ENCODE data around the gene C17orf75.
"Not testable (repeated sequence)": the region's sequence is repeated elsewhere in the genome, so short reads cannot be mapped to it uniquely, and the experiment has no call there.

C17orf75 gene

GRCh38 chr17:32356378-32356743 is 14.4 kb upstream of the C17orf75 start:
- DNase-seq (ENCODE audit: low spot score), result no peak
- in situ Hi-C loops (cut with MboI; ENCODE audit: low pct_unique_long_range_greater_than_20kb, low sequenced_read_pairs, unreplicated experiment), result no loop called here
- no peak for TF ChIP-seq CTCF (IDR thresholded peaks at IDR 0.05; ENCODE audit: extremely low read depth, insufficient read depth, missing control alignments)

DNA sequence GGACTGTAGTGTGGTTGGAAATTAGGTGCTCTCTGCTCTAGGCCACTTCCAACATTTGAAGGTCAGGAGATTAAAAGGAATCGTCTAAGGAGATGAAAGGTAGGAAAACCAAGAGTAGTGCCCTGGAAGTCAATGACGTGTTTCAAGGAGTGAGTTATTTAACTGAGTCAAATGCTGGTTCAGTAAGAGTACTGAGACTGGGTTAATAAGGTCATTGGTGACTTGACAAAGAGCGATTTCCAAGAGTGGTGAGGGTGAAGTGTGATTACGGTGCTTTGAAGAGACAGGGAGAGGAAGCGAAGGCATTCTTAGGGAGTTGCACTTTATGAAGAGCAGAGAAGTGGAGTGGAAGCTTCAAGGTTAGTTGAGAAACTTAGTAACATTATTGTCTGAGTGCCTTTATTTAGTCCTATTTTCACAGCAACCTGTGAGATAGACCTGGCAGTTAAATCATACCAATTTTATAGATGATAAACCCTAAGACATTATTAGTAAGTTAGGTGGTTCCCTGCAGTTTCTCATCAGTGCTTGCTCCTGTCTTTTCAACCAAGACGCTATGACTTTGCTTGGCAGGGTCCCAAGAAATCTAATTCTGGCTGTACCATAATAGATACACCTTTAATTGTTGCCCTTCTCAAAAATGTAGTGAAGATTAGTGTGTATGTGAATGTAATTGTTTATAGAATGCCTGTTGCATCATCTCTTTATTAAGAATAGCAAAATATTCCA is 13.8 kb upstream of the C17orf75 start:
- in situ Hi-C loops (cut with MboI; ENCODE audit: low pct_unique_long_range_greater_than_20kb, low sequenced_read_pairs, unreplicated experiment), result no loop called here
- no peak for DNase-seq (ENCODE audit: low spot score)
- no peak for TF ChIP-seq CTCF (IDR thresholded peaks at IDR 0.05; ENCODE audit: extremely low read depth, insufficient read depth, missing control alignments)

- in situ Hi-C loops (cut with MboI; ENCODE audit: low pct_unique_long_range_greater_than_20kb, low sequenced_read_pairs, unreplicated experiment); DNase-seq (ENCODE audit: low spot score): not testable (repeated sequence)
Observed at GRCh38 chr17:32352734-32353133, 10.8 kb upstream of the C17orf75 start.

DNA sequence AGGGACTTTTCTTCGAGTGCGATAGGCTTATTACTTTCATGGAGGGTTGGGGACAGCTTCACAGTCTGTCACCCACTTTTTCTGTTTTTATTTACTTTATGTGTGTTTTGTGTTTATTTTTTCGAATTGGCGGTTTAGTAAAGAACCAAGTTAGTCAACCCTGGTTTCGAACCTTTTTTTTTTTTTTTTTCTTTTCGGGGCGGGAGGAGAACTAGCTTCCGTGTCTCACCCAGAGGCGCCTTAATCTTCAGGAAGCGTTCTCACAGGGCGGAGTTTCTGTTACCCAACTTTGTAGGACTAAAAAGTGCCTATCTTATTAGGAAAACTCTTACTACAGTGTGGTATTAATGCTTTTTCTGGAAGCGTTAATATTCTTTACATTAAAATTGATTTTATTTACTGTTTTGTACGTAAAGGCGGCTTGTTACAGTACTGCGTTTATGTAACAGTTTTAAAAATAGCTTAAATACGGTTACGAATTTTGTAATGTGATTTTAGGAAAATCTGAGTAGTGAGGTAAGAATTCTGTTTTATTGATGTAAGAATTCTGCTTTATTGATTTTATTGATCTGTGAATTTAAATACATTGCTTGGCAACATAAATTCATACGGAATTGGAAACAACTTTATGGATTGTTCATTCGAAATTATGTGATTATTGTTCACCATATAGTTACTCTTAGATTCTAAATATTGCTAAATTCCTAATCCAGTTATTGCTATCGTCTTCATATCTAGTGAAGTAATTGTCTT is 8.9 kb upstream of the C17orf75 start:
- peak; percentile 34 for DNase-seq (ENCODE audit: low spot score)
- in situ Hi-C loops (cut with MboI; ENCODE audit: low pct_unique_long_range_greater_than_20kb, low sequenced_read_pairs, unreplicated experiment), result no loop called here

GRCh38 chr17:32349854-32350665 is 8.1 kb upstream of the C17orf75 start, which contains the start of gene ZNF207:
TSS of gene ZNF207 (plus strand) at chr17:32350157. CDS start at chr17:32350286, 129 bp downstream.
- no peak for TF ChIP-seq CTCF (IDR thresholded peaks at IDR 0.05; ENCODE audit: extremely low read depth, insufficient read depth, missing control alignments)
- peak; percentile 91 for DNase-seq (ENCODE audit: low spot score)
- in situ Hi-C loops (cut with MboI; ENCODE audit: low pct_unique_long_range_greater_than_20kb, low sequenced_read_pairs, unreplicated experiment), result no loop called here

More for the DNA sequence above, 8.9 kb upstream of the C17orf75 start:
- TF ChIP-seq CTCF (IDR thresholded peaks at IDR 0.05; ENCODE audit: extremely low read depth, insufficient read depth, missing control alignments), result no peak

GRCh38 chr17:32349503-32349853 is 7.5 kb upstream of the C17orf75 start:
- DNase-seq (ENCODE audit: low spot score), result no peak
- in situ Hi-C loops (cut with MboI; ENCODE audit: low pct_unique_long_range_greater_than_20kb, low sequenced_read_pairs, unreplicated experiment), result no loop called here

More at GRCh38 chr17:32349503-32349853, 7.5 kb upstream of the C17orf75 start:
- TF ChIP-seq CTCF (IDR thresholded peaks at IDR 0.05; ENCODE audit: extremely low read depth, insufficient read depth, missing control alignments), result no peak

All from GM13977 (cell line).